Sciatic nerve (tissue), 2 donors: ENCODE data around the gene TBC1D3B. TPM values are rescaled to one million over a fixed set of nuclear protein-coding genes. Genes with fewer than 3 reads are reported as not detected.
A peak's percentile ranks its signal among the peaks of the same experiment; 100 is the strongest.
"Not testable (repeated sequence)": the region's sequence is repeated elsewhere in the genome, so short reads cannot be mapped to it uniquely, and the experiment has no call there.

Source experiments
- ATAC-seq: fragments of 200-7000 bp; cut with Tn5 transposase; one replicate; pipeline ENCODE4 v1.9.1; 2020; ENCODE audit warnings: mild to moderate bottlenecking, moderate library complexity
- DNase-seq: peaks from one replicate; pipeline ENCODE4 v3.0.0-alpha.2; 2020; ENCODE audit warnings: low spot score
- intact Hi-C: fragments of 100-400 bp; cut with DNase I; formaldehyde crosslinking; loops from one replicate; pipeline ENCODE4 v1.14.2; 2022
- total RNA-seq: library from RNA; stranded (reverse); fragmentation: NEBNext Ultra II Directional; extraction: Animal tissue kit (Norgen Biotek cat#: 25700); gene quantifications from one replicate; pipeline ENCODE4 v1.2.1, GENCODE V29; 2021
- donor health status: DM: no; HTN: no; CAD: no.
- donor health status: DM: no; HTN: no; CAD: no.

The TBC1D3B gene
- total RNA-seq, 1 donor from 2014 or later, result 8.9 TPM

GRCh38 chr17:36185416-36185815, 9.0 kb upstream of the TBC1D3B start:
- DNase-seq (no peak), ATAC-seq (no peak)
- intact Hi-C loops, result loop anchor here (5.0 kb wide), 1 partner anchor 73 kb away; no protein-coding TSS in a partner anchor

- intact Hi-C loops, result loop anchor here (5.0 kb wide), 1 partner anchor 1453 kb away; no protein-coding TSS in a partner anchor
- ATAC-seq, result no peak
- DNase-seq, result no peak
Measured at GRCh38 chr17:36184023-36184765, 7.8 kb upstream of the TBC1D3B start.

- peak; percentile 78 for DNase-seq
- intact Hi-C loops, result loop anchor here (5.0 kb wide), 1 partner anchor 1454 kb away; no protein-coding TSS in a partner anchor
- ATAC-seq, result peak; percentile 68
Measured at GRCh38 chr17:36183001-36183971, 6.8 kb upstream of the TBC1D3B start.

- DNase-seq, result peak; percentile 66
- intact Hi-C loops, result loop anchor here (5.0 kb wide), 1 partner anchor 1455 kb away; no protein-coding TSS in a partner anchor
- peak; percentile 33 for ATAC-seq
Measured at GRCh38 chr17:36182176-36183000, 6.0 kb upstream of the TBC1D3B start.

- not testable (repeated sequence) for DNase-seq, ATAC-seq
- intact Hi-C loops, result loop anchor here (5.0 kb wide), 1 partner anchor 1456 kb away; no protein-coding TSS in a partner anchor
Measured at GRCh38 chr17:36181446-36182175, 5.2 kb upstream of the TBC1D3B start.

GRCh38 chr17:36168836-36169235, 7.6 kb downstream of the TBC1D3B start:
- DNase-seq, ATAC-seq, intact Hi-C loops: not testable (repeated sequence)

- ATAC-seq (no peak), DNase-seq (no peak)
- intact Hi-C loops, result loop anchor here (10.0 kb wide), 1 partner anchor 179 kb away; no protein-coding TSS in a partner anchor
Measured at GRCh38 chr17:36153895-36154610, 22.4 kb downstream of the TBC1D3B start.

GRCh38 chr17:36152639-36153120, 23.8 kb downstream of the TBC1D3B start:
- intact Hi-C loops, result loop anchor here (10.0 kb wide), 1 partner anchor 178 kb away; no protein-coding TSS in a partner anchor
- DNase-seq, result no peak

GRCh38 chr17:36151891-36152638, 24.4 kb downstream of the TBC1D3B start:
- DNase-seq, result no peak

More at GRCh38 chr17:36152639-36153120, 23.8 kb downstream of the TBC1D3B start:
- ATAC-seq, result no peak

GRCh38 chr17:36149296-36149820, 27.1 kb downstream of the TBC1D3B start:
- DNase-seq (peak; percentile 63), ATAC-seq (peak; percentile 89)
- intact Hi-C loops, result no loop called here

More at GRCh38 chr17:36151891-36152638, 24.4 kb downstream of the TBC1D3B start:
- no peak for ATAC-seq
- intact Hi-C loops, result loop anchor here (10.0 kb wide), 1 partner anchor 177 kb away; no protein-coding TSS in a partner anchor

GRCh38 chr17:36148559-36149295, 27.7 kb downstream of the TBC1D3B start:
- intact Hi-C loops, result no loop called here
- DNase-seq (peak; percentile 83), ATAC-seq (peak; percentile 95)

GRCh38 chr17:36147601-36148000, 28.8 kb downstream of the TBC1D3B start:
- DNase-seq (no peak), ATAC-seq (no peak)
- intact Hi-C loops, result no loop called here

- DNase-seq (no peak), ATAC-seq (no peak)
- intact Hi-C loops, result no loop called here
Measured at GRCh38 chr17:36144981-36145729, 31.3 kb downstream of the TBC1D3B start.

GRCh38 chr17:36144014-36144413, 32.4 kb downstream of the TBC1D3B start:
- intact Hi-C loops, result no loop called here
- no peak for DNase-seq

GRCh38 chr17:36142806-36143205, 33.6 kb downstream of the TBC1D3B start:
- intact Hi-C loops, result no loop called here

More at GRCh38 chr17:36144014-36144413, 32.4 kb downstream of the TBC1D3B start:
- ATAC-seq, result no peak

More at GRCh38 chr17:36142806-36143205, 33.6 kb downstream of the TBC1D3B start:
- ATAC-seq (no peak), DNase-seq (no peak)
